GM19372 (cell line): ENCODE data around the gene P3H1.
"Not testable (repeated sequence)": the region's sequence is repeated elsewhere in the genome, so short reads cannot be mapped to it uniquely, and the experiment has no call there.

Experiments used
- ATAC-seq: cut with Tn5 transposase; IDR thresholded peaks from one replicate; pipeline ENCODE4 v1.9.1; 2021; ENCODE audit warnings: mild to moderate bottlenecking, low read depth, moderate library complexity; ENCODE audit not compliant: unreplicated experiment

The P3H1 gene

GRCh38 chr1:42774928-42775526 lies 8.2 kb upstream of the P3H1 start:
- ATAC-seq, result no peak

- ATAC-seq, result no peak
These were observed 6.6 kb upstream of the P3H1 start for GRCh38 chr1:42773420-42773819.

GRCh38 chr1:42769811-42770210 lies 3.0 kb upstream of the P3H1 start:
- ATAC-seq, result no peak

GRCh38 chr1:42768172-42768571 lies 1.3 kb upstream of the P3H1 start:
- ATAC-seq, result no peak

- peak; percentile 1 for ATAC-seq
These were observed 727 bp upstream of the P3H1 start for GRCh38 chr1:42767510-42768000.

GRCh38 chr1:42765832-42766740 lies 742 bp downstream of the P3H1 start:
- ATAC-seq, result peak; percentile 24

- no peak for ATAC-seq
These were observed 1.6 kb downstream of the P3H1 start for GRCh38 chr1:42765269-42765668.

GRCh38 chr1:42762269-42762668 lies 4.6 kb downstream of the P3H1 start:
- ATAC-seq, result no peak

- ATAC-seq, result no peak
These were observed 5.3 kb downstream of the P3H1 start for GRCh38 chr1:42761567-42761966.

GRCh38 chr1:42759114-42759513 lies 7.7 kb downstream of the P3H1 start:
- no peak for ATAC-seq

GRCh38 chr1:42758641-42759040 lies 8.2 kb downstream of the P3H1 start:
- ATAC-seq, result no peak

- no peak for ATAC-seq
These were observed 8.9 kb downstream of the P3H1 start for GRCh38 chr1:42757892-42758275.

- no peak for ATAC-seq
These were observed 9.6 kb downstream of the P3H1 start for GRCh38 chr1:42756956-42757891.

- ATAC-seq, result no peak
These were observed 13.8 kb downstream of the P3H1 start for GRCh38 chr1:42753070-42753469.

- ATAC-seq, result no peak
These were observed 14.5 kb downstream of the P3H1 start for GRCh38 chr1:42752284-42752683.

GRCh38 chr1:42751511-42752070 lies 15.2 kb downstream of the P3H1 start:
- not testable (repeated sequence) for ATAC-seq

- ATAC-seq, result no peak
These were observed 16.8 kb downstream of the P3H1 start for GRCh38 chr1:42750041-42750440.

GRCh38 chr1:42748461-42749410 lies 18.1 kb downstream of the P3H1 start:
- ATAC-seq, result no peak

- ATAC-seq, result no peak
These were observed 18.8 kb downstream of the P3H1 start for GRCh38 chr1:42748021-42748420.
